Epithelial cell of proximal tubule (primary cell): ENCODE data around the gene MSANTD7. TPM values are rescaled to one million over a fixed set of nuclear protein-coding genes. Genes with fewer than 3 reads are reported as not detected.

Experiments
- DNase-seq: peaks from one replicate; pipeline ENCODE4 v3.0.0-alpha.2; 2011; ENCODE audit warnings: low read depth
- H3K4me3 ChIP-seq: 2 replicates; pipeline ENCODE4 v1.5.1; 2011; ENCODE audit warnings: low read depth, mild to moderate bottlenecking, low read length
- CTCF ChIP-seq: conservative IDR thresholded peaks from 2 replicates; pipeline ENCODE4 v1.5.1; 2012; ENCODE audit warnings: low read depth, mild to moderate bottlenecking, low read length
- total RNA-seq: library from RNA; depleted of rRNA; stranded (reverse); fragments of >200 nt; gene quantifications from 2 replicates; pipeline ENCODE4 v1.2.3, GENCODE V29; 2015

MSANTD7 gene, protein sequence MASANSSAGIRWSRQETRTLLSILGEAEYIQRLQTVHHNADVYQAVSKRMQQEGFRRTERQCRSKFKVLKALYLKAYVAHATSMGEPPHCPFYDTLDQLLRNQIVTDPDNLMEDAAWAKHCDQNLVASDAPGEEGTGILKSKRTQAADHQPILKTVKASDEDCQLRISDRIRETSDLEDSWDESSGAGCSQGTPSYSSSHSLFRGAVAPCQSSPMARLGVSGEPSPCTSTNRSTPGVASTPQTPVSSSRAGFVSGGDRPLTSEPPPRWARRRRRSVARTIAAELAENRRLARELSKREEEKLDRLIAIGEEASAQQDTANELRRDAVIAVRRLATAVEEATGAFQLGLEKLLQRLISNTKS
- total RNA-seq = 12.1 and 13.2 TPM in 2 replicates

DNA sequence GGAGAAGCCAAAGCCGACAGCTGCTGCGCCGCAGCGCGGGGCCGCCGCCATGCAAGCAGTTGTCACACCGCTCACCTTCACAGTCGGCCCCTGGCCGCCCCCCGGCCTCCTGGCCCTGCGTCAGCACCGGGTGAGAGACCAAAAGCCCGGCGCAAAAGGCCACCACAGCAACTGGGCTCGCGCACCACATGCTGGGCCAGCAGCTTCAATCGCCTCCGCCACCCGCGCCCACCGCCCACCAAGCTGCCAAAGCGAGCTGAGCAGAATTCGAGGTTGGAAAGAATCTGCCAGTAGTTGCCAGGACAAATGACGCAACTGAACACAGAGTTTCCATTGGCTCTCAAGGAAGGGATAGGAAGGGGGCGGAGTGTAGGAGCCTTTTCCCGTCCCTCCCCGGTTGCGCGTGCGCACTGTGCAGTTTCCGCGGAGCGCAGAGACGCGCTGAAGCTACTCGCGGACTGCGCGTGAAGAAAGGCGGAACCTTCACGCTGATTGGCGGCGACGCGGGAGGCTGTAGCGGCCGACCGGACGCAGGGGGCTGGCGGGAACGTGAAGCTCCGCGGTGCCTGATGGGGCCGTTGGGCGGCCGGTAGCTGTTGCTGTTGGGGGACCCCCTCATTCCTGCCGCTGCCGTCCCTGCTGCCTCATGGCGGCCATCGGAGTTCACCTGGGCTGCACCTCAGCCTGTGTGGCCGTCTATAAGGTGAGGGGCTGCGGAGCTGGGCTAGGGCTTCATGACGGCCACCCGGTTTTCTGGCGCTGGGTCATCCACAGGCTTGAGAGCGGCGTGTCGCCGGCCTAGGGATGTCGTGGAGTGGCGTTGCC, at the start of gene MSANTD7, which contains the start of the genes CDNF and HSPA14:
Gene MSANTD7 (plus strand): TSS at position 550 of the 825 bp plus-strand sequence. CDS start 3,979 bp downstream, outside the sequence.
Gene CDNF (minus strand): TSS at position 281 of the 825 bp plus-strand sequence. CDS start 91 bp downstream, at position 190.
Gene HSPA14 (plus strand): TSS at position 550 of the 825 bp plus-strand sequence. CDS start 97 bp downstream, at position 647.
- TF ChIP-seq CTCF = no peak
- peak within 1 kb of the TSS; percentile 96 for H3K4me3 ChIP-seq
- DNase-seq = peak; percentile 91

GRCh38 chr10:14798636-14799035, 39.5 kb upstream of the MSANTD7 start:
- no peak for TF ChIP-seq CTCF
- DNase-seq = no peak
- no peak overlapping the region for H3K4me3 ChIP-seq

DNA sequence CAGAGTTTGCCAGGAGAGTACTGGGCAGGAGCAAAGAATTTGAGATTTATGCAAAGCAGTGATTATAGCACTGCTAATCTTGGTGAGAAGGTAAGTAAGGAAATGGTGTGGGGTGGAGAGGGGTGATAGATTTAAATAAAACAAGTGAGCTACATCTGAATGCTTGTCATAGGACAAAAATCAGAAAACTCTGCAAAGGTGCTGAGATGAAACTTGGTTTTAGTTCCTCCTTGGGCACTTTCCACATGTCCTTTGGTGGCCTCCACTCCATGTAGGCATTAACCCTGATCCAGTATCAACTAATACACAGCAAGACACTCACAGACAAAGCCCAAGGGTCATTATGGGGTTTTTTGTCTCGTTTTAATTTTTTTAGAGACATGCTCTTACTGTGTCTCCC, 37.7 kb upstream of the MSANTD7 start:
- TF ChIP-seq CTCF = no peak
- H3K4me3 ChIP-seq = no peak overlapping the region
- DNase-seq = no peak

DNA sequence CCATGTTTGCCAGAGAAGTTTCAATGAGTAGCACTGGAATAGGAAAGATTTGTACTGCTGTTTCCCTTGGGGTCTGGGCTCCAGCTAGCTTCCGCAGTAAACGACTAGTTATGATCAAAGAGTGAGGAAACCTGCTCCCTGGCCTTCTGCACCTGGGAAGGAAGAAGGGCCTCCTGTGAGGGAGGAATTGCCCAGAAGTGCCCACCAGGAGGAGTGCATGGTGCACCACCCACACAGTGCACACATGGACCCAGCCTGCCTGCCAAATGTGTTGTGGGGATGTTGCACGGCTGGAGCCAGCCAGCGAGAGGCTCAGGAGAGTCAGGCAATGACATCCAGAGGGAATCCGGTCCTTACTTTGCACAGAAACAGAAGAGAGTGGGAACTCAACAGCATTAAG, 36.4 kb upstream of the MSANTD7 start:
- peak; percentile 31 for TF ChIP-seq CTCF
- no peak overlapping the region for H3K4me3 ChIP-seq
- DNase-seq = no peak

- no peak for TF ChIP-seq CTCF
- DNase-seq = no peak
- no peak overlapping the region for H3K4me3 ChIP-seq
These were observed 34.3 kb upstream of the MSANTD7 start for GRCh38 chr10:14803827-14804226.

DNA sequence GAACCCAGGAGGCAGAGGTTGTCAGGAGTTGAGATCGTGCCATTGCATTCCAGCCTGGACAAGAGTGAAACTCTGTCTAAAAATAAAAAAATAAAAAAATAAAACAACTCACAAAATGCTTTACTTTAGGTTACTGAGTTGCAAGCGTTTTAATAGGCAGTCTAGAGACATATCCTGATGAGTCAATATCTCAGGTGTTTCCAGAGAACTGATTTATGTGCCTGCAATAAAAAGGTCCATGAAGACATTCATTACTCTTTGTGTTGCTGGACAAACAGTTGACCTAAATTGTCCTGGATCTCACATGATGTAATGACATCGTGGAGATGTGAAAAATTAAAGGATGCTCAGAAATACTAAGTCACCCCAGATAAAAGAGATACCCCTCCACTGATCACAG, 31.8 kb upstream of the MSANTD7 start:
- H3K4me3 ChIP-seq = no peak overlapping the region
- no peak for TF ChIP-seq CTCF
- DNase-seq = no peak
